IPS DF 6.9 (cell line): Measurements from ENCODE around the gene PSMA1.
"Not testable (repeated sequence)": the region's sequence is repeated elsewhere in the genome, so short reads cannot be mapped to it uniquely, and the experiment has no call there.

Experiments used
- DNase-seq: peaks from one replicate; pipeline ENCODE4 v3.0.0-alpha.2; 2013; ENCODE audit warnings: low read depth, low spot score
- H3K27ac ChIP-seq: one replicate; pipeline ENCODE4 v1.5.1; 2013; ENCODE audit warnings: low read length, control low read depth
- H3K27me3 ChIP-seq: 2 replicates; pipeline ENCODE4 v1.6.1; 2013; ENCODE audit warnings: mild to moderate bottlenecking, low read length; ENCODE audit not compliant: control insufficient read depth, insufficient read depth
- H3K36me3 ChIP-seq: 2 replicates; pipeline ENCODE4 v1.6.1; 2013; ENCODE audit warnings: low read length; ENCODE audit not compliant: control insufficient read depth, insufficient read depth
- H3K4me1 ChIP-seq: 2 replicates; pipeline ENCODE4 v1.6.1; 2013; ENCODE audit warnings: low read length; ENCODE audit not compliant: control insufficient read depth, insufficient read depth
- H3K4me3 ChIP-seq: 2 replicates; pipeline ENCODE4 v1.5.1; 2013; ENCODE audit warnings: mild to moderate bottlenecking, low read length
- H3K9me3 ChIP-seq: 2 replicates; pipeline ENCODE4 v1.6.1; 2013; ENCODE audit warnings: low read length, inconsistent platforms; ENCODE audit not compliant: control insufficient read depth, insufficient read depth
- WGBS: extraction: QIAGEN DNeasy Blood & Tissue Kit; methylation state at CpG from one replicate; pipeline ENCODE4 v1.1.7; 2013; ENCODE audit warnings: mixed read lengths, missing lambda C conversion rate; ENCODE audit not compliant: insufficient read length, insufficient coverage; 5-methylcytosine and 5-hydroxymethylcytosine counted together

Gene PSMA1

DNA sequence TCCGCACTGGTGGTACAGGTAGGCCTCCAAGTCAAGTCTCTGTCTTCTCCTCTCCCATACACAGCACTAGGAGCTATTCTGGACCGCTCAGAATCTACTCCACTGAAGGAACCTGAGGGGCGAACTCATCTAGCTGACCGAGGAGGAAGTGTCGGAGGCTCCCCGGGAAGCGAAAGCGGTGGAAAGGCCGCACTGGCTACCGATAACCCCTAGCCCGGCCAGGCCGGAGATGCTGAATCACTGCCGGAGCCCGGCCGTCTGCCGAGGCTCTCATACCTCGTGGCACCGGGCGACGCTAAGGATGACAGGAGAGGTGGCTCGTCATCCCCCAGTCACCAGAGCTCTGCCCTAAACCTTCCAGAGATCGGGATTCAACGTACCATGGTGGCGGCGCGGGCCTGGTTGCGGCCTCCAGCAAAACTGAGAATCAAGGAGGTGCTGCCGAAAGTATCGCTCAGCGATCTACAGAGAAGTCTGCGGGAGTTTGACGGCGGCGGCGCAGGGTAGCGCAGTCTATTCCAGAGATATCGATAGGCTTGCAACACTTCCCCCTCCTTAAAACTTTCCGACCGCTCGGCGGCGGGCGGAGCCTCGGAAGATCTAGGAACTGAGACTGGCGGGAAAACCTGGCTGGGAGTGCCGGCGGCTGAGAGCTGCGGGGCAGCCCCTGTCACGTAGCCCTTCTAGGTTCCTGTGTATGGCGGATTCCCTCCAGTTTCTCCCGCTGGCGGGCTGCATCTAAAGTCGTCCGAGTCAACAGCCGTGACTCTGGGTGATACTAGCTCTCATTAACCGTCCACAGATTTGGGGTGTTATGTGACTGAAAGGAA is at the start of gene PSMA1:
TSS of gene PSMA1 (minus strand) at position 470 of the 830 bp plus-strand sequence. CDS start at position 383, 87 bp downstream.
- H3K4me3 ChIP-seq, result peak within 1 kb of the TSS; percentile 93
- H3K9me3 ChIP-seq, result no peaks in the 10 kb centered on the region
- H3K4me1 ChIP-seq, result no peaks in the 10 kb centered on the region
- WGBS, result no CpG with 5 or more reads among the region's 56 CpGs
- no peaks in the 10 kb centered on the region for H3K27me3 ChIP-seq
- peaks cover 2% of the 10 kb centered on the region; the same call in 1 of the 2 replicates for H3K36me3 ChIP-seq
- no peak within 1 kb of the TSS for H3K27ac ChIP-seq
- DNase-seq, result peak; percentile 68

DNA sequence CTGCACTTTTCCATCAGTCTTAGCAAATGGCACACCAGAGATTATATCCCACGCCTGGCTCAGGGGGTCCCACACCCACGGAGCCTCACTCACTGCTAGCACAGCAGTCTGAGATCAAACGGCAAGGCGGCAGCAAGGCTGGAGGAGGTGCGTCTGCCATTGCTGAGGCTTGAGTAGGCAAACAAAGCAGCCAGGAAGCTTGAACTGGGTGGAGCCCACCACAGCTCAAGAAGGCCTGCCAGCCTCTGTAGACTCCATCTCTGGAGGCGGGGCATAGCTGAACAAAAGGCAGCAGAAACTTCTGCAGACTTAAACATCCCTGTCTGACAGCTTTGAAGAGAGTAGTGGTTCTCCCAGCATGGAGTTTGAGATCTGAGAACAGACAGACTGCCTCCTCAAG is 49.3 kb upstream of the PSMA1 start:
- not testable (repeated sequence) for H3K27me3 ChIP-seq, H3K36me3 ChIP-seq, H3K4me1 ChIP-seq, DNase-seq, H3K9me3 ChIP-seq, H3K27ac ChIP-seq, H3K4me3 ChIP-seq
- WGBS, result no CpG with 5 or more reads among the region's 6 CpGs

DNA sequence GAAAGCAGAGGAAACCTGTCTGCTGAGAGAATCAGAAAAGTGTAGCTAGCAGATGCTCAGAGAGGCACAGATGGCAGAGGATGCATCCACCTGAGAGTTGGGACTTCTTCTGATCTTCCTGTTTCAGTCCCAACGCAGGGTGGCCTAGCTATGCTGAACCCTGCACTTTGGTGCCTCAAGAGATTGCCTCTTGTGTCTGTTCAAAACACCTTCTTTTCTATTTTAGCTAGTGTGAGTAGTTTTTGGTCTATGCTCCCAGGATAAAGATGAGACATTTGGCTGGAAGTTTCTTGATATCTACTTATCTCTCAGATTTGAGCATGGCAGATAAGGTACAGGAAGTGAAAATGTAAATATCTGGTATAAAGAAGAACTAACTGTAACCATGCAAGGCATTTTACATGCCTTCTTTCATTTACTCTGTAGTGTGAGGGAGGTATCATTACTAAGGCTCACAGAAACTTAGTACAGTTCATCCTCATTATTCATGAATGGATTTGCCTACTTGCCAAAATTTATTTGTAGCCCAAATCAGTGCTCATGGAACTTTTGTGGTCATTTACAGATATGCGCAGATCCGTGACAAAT is 47.0 kb upstream of the PSMA1 start:
- Histone ChIP-seq H3K36me3 (no peaks in the 10 kb centered on the region), H3K4me3 (no peak overlapping the region), H3K4me1 (no peaks in the 10 kb centered on the region), H3K9me3 (no peaks in the 10 kb centered on the region), H3K27me3 (no peaks in the 10 kb centered on the region), H3K27ac (no peak overlapping the region)
- no peak for DNase-seq
- no CpG with 5 or more reads among the region's 3 CpGs for WGBS

DNA sequence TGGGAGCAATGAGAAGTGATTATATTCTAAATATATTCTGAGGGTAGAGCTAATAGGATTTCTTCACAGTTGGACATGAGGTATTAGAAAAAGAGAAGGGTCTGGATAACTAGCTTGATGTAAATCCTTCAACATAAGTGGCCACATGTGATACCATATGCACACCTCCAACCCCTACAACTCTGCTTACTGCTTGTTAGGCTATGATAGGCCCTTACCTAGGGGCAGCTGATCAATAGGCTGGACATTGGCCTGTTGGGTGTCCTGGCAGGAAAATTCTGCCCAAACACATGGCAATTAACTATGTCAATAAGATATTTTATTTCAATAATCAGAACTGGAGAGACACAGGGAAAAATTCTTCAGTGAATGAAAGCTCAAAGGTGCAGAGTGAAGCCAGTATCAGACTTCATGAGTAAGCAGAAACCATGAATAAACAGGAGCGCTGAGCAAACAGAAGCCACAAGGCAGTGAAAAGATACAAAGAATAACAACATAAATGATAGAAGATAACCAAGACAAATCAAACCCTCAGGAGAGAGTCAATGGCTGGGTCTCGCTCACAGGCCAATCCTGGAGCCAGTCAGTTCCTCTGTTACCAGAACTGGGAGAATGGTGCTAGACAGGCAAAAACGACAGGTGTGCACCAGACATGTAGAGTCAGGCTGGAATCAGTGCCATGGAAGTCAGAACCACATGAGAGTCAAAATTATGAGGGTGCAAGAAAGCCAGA is 46.3 kb upstream of the PSMA1 start:
- WGBS, result no CpG with 5 or more reads among the region's 3 CpGs
- no peak for DNase-seq

DNA sequence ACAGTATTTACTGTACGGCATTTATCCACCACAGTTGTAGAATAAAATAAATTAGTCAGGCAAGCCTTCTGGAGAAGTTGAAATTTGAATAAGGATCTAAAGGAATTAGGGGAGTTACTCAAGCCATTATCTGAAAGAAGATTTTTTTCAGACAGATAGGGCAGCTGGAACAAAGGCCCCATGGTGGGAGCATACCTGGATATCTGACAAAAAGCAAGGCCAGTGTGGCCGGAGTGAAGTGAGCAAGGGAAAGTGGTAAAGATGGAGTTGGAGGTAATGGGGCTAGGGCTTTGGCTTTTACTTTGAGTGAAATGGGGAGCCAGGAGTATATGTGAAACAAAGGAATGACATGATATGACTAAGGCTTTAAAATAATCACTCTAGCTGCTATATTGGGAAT is 45.7 kb upstream of the PSMA1 start:
- no CpG with 5 or more reads among the region's 2 CpGs for WGBS
- DNase-seq, result no peak
- Histone ChIP-seq H3K9me3 (no peaks in the 10 kb centered on the region), H3K27ac (no peak overlapping the region), H3K36me3 (no peaks in the 10 kb centered on the region), H3K4me3 (no peak overlapping the region), H3K27me3 (no peaks in the 10 kb centered on the region), H3K4me1 (no peaks in the 10 kb centered on the region)

More for the DNA sequence above, 46.3 kb upstream of the PSMA1 start:
- H3K36me3 ChIP-seq, result no peaks in the 10 kb centered on the region
- no peaks in the 10 kb centered on the region for H3K9me3 ChIP-seq
- H3K27me3 ChIP-seq, result no peaks in the 10 kb centered on the region
- H3K4me1 ChIP-seq, result no peaks in the 10 kb centered on the region
- no peak overlapping the region for H3K4me3 ChIP-seq
- H3K27ac ChIP-seq, result no peak overlapping the region

DNA sequence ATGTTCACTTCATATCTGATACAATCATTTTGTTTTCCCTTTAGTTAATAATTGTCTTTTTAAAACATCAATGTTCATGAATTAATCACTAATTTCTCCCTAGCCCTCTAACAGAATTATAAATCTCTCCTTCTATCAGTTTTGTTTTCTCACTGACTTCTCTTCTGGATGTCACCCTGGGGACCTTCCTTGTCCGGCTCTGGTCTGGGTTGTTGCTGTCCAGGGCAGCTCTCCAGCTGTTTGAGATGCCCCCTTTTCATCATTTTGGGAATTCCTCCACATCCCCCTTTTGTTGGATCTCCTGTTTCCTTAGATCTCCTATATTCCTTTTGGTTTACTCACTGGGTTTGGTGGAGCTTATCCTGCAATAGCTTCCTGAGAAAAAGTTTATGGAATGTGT is 35.6 kb upstream of the PSMA1 start:
- WGBS, result no CpG with 5 or more reads among the region's 1 CpG
- H3K9me3 ChIP-seq, result no peaks in the 10 kb centered on the region
- H3K27me3 ChIP-seq, result no peaks in the 10 kb centered on the region
- H3K4me3 ChIP-seq, result no peak overlapping the region
- no peaks in the 10 kb centered on the region for H3K36me3 ChIP-seq
- DNase-seq, result no peak
- H3K27ac ChIP-seq, result no peak overlapping the region
- H3K4me1 ChIP-seq, result no peaks in the 10 kb centered on the region

DNA sequence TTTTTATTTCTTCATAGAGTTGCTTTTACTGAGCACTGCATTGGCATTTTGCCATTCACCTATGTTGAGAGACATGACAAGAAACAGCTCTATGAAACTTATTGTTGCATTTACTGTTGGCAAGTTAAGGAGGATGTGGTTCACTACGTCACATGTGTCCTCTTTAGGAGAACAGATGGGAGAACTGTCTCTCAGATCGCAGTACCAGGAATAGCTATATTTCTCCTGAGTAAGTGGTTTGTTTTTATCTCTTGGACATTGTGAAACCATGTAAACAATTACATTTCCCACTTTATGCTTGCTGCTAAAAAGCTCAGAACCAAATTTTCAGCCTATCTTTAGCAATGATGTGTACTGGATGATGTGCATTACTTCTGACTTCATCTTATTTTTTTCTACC is 34.8 kb upstream of the PSMA1 start:
- Histone ChIP-seq H3K27me3 (no peaks in the 10 kb centered on the region), H3K4me3 (no peak overlapping the region), H3K27ac (no peak overlapping the region), H3K36me3 (no peaks in the 10 kb centered on the region), H3K4me1 (no peaks in the 10 kb centered on the region), H3K9me3 (no peaks in the 10 kb centered on the region)
- no peak for DNase-seq
- WGBS, result no CpG with 5 or more reads among the region's 2 CpGs

DNA sequence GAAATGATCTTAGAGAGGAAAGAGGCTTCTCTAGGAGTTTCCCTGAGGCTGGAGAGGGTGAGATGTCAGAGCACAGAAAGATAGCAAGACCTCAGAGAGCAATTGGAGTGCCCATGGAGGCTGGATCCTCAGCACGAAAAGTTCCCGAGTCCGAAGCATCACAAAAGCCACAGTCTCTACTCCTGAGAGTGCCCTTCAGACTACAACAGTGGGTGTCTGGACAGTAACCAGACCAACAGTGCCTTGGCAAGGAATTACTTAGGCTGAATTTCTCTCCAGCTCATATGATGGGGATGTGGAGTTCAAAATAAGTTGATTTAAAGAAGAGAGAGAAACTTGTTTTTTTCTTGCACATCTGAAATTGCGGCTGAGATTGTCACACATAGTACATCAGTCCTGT is 31.9 kb upstream of the PSMA1 start:
- no peak overlapping the region for H3K27ac ChIP-seq
- no CpG with 5 or more reads among the region's 4 CpGs for WGBS

DNA sequence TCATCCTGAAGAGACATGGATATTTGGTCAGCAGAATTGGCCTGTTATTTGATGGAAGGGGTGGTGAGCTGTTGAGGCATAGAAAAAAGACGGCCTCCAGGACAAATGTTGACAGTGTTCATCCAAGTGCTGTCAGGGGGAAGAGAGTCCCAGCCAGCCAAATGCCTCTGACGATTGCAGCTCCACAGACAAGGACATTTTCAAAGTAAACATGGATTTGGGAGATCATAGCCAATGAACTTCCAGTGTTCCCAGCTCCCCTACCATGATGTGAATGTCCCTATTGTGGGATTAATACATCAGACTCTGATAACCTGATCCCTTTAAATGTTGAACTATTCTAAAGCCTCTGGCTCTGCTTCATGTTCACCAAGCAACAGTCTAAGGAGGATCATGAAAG is 31.2 kb upstream of the PSMA1 start:
- Histone ChIP-seq H3K36me3 (no peaks in the 10 kb centered on the region), H3K27ac (no peak overlapping the region), H3K9me3 (no peaks in the 10 kb centered on the region), H3K4me1 (no peaks in the 10 kb centered on the region; the same call in 1 of the 2 replicates), H3K27me3 (no peaks in the 10 kb centered on the region), H3K4me3 (no peak overlapping the region)
- WGBS, result no CpG with 5 or more reads among the region's 2 CpGs
- DNase-seq, result no peak

More for the DNA sequence above, 31.9 kb upstream of the PSMA1 start:
- H3K4me3 ChIP-seq, result no peak overlapping the region
- H3K4me1 ChIP-seq, result no peaks in the 10 kb centered on the region
- no peak for DNase-seq
- H3K36me3 ChIP-seq, result no peaks in the 10 kb centered on the region
- no peaks in the 10 kb centered on the region for H3K9me3 ChIP-seq
- H3K27me3 ChIP-seq, result no peaks in the 10 kb centered on the region

DNA sequence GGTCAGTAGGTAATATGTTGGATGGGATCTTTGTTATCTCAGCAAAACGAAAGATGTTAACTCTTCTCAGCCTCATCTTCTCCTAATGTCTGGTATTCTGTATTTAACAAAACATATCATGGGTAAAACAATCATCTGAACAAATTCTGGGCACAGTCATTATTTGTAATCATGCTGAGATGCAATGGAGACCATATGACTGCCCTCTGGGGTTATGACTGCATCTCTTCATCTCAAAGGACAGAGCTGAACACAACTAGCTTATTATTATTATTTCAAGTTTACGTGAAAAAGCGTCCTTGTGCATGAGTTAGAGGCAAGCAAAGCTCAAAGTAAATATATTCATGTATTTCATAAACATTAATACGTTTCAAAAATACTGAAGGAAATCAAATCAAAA is 29.7 kb upstream of the PSMA1 start:
- no peak overlapping the region for H3K27ac ChIP-seq
- H3K4me3 ChIP-seq, result no peak overlapping the region
- H3K27me3 ChIP-seq, result no peaks in the 10 kb centered on the region
- no peak for DNase-seq
- H3K36me3 ChIP-seq, result no peaks in the 10 kb centered on the region
- WGBS, result no CpG with 5 or more reads among the region's 4 CpGs
- H3K9me3 ChIP-seq, result no peaks in the 10 kb centered on the region
- no peaks in the 10 kb centered on the region; the same call in 1 of the 2 replicates for H3K4me1 ChIP-seq
